ENCODE results near the gene DNAJA1.
A peak's percentile ranks its signal among the peaks of the same experiment; 100 is the strongest.

The DNAJA1 gene

DNA sequence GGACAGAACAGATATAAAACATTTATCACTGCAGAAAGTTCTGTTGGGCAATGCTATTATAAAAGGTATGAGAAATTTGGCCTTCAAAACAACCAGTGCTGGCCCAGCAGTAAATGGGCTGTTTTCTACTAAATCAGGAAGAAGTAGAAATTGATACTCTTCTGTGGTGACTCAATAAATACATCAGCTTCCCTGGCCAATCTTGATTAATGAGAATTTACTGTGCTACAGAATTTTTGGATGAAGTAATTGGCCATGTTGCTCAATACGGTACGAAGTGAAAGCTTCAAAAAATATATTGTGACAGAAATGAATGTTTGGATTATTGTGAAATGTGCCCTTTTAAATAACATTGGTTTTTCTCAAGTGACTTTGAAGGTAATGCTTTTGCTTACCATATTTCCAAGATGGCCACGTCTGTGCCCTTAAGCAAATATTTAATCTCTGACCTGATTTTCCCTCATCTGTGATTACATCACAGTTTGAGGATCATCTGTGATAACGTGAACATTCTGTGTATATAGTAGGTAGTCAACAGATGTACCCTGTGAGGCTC, 4.2 kb downstream of the DNAJA1 start:
- FAIRE-seq = no peak

- FAIRE-seq = no peak
Observed at GRCh38 chr9:33030285-33030684, 5.2 kb downstream of the DNAJA1 start.

DNA sequence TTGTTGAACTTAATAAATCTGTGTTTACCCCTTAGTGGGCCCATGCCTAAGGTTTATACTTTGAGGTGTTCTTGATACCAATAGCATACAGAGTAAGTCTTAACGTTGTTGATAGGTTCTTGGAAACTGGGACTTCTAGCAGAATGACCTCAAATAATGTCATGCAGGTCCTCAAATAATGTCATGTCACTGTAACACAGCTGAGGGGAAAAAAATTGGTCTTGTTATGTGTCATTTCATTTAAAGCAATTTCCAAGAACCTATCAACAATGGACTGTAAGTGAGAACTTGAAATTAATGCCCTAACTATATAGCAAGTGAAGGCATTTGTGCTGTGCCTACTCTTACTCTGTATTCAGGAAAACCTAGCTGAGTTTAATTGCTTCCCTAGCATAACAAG, 7.2 kb downstream of the DNAJA1 start:
- FAIRE-seq = no peak

GRCh38 chr9:33032865-33033264, 7.8 kb downstream of the DNAJA1 start:
- FAIRE-seq = no peak

DNA sequence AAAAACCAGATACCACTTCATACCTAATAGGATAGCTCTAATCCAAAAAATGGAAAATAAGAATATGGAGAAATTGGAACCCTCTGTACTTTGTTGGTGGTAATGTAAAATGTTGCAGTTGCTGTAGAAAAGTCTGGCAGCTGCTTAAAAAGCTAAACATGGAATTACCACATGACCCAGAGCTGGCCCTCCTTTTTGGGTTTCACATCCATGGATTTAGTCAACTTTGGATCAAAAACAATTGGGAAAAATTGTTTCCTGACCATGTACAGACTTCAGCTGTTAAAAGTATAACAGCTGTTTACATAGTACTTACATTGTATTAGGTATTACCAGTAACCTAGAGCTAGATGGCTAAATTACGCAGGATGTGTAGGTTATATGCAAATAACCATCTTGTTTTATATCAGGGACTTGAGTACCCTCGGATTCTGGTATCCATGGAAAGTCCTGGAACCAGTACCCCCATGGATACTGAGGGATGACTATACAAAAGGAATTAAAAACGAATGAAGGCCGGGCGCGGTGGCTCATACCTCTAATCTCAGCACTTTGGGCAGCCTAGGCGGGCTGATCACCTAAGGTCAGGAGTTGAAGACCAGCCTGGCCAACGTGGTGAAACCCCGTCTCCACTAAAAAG, 15.8 kb downstream of the DNAJA1 start:
- no peak for FAIRE-seq

- no peak for FAIRE-seq
Observed at GRCh38 chr9:33041432-33042188, 16.5 kb downstream of the DNAJA1 start.

GRCh38 chr9:33042473-33042872, 17.4 kb downstream of the DNAJA1 start:
- no peak for FAIRE-seq

GRCh38 chr9:33043671-33044070, 18.6 kb downstream of the DNAJA1 start:
- FAIRE-seq = no peak

GRCh38 chr9:33044162-33044673, 19.1 kb downstream of the DNAJA1 start:
- FAIRE-seq = no peak

- no peak for FAIRE-seq
Observed at GRCh38 chr9:33044677-33045282, 19.7 kb downstream of the DNAJA1 start.

DNA sequence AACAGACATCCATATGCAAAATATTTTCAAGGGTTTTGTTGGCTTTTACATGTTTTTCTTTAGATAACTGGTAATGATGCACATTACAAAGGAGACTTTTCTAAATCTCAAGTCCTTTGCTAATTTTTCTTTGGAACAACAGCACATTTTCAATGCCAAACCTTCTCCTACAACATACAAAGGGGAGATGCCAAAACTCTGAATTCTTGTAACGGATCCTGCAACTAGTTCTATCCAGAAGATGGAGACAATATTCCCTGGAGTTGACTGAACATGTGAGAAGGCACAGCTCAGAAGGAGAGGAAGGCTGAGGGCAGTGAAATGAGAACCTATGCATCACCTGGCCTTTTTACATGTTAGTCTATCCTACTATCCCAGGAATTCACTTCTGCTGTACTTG, 21.0 kb downstream of the DNAJA1 start:
- no peak for FAIRE-seq

GRCh38 chr9:33048054-33048465, 23.0 kb downstream of the DNAJA1 start:
- no peak for FAIRE-seq

DNA sequence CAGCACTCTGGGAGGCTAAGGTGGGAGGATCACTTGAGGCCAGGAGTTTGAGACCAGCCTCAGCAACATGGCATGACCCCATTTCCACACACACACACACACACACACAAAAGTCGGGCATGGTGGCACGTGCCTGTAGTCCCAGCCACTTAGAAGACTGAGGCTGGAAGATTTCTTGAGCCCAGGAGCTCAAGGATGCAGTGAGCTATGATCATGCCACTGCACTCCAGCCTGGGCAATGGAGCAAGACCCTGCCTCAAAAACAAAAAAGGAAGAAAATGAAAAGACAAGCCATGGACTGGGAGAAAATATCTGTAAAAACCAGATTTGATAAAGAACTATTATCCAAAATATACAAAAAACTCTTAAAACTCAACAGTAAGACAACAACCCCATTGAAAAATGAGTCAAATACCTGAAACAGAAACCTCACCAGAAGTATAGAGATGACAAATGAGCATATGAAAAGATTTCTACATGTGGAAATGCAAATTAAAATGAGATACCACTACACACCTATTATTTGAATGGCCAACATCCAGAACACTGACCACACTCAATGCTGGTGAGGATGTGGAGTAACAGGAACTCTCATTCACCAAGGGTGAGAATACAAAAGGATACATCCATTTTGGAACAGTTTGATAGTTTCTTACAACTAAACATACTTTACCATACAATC, 24.7 kb downstream of the DNAJA1 start:
- no peak for FAIRE-seq

- no peak for FAIRE-seq
Observed at GRCh38 chr9:33051144-33051543, 26.1 kb downstream of the DNAJA1 start.

DNA sequence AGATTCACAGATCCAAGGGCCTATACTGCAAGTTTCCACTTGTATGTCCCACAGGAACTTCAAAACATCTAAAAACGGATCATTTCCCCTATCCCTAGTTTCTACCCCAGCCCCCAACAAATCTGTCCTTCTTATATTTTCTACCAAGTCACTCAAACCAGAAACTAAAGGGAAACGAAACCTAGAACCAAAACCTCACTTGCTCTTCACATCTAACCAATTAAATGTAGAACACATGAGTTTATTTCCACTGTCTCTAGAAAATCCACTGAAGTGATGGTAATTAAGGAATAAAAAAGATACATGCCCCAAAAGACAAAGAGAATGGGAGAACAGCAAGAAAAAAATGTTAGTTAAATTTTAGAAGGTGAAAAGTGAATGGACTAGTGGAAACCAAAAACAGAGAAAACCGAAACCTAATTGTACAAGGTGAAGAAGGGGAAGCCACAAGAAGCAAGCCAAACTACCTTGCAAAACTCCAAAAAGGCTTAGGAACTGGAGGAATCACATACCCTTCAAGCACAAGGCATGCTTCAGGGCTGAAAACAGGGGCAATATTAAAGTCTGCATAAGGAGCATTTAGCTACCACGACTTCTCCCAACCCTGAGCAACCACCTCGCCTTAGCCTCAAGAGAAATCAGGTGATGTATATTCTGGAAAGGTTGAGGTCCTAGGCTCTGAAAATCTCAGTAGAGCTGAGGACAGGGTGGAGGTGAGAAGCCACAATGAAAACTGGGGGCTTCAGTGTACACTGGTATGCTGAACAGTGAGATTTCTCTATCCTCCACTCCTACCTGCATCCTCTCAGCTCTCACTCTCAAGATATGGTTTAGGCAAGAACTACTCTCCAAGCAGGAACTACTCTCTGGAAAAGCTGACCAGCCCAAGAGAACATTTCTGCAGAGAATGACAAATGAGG, 40.3 kb downstream of the DNAJA1 start:
- no peak for FAIRE-seq

GRCh38 chr9:33068991-33069390, 43.9 kb downstream of the DNAJA1 start:
- no peak for FAIRE-seq

- peak; percentile 86 for FAIRE-seq
Observed at GRCh38 chr9:33076046-33077004, 51.3 kb downstream of the DNAJA1 start, which contains the start of gene SMU1. Gene SMU1, minus strand, starts transcription at chr9:33076674. Its CDS starts 66 bp downstream, at chr9:33076608.

GRCh38 chr9:33080534-33080933, 55.5 kb downstream of the DNAJA1 start:
- FAIRE-seq = no peak

DNA sequence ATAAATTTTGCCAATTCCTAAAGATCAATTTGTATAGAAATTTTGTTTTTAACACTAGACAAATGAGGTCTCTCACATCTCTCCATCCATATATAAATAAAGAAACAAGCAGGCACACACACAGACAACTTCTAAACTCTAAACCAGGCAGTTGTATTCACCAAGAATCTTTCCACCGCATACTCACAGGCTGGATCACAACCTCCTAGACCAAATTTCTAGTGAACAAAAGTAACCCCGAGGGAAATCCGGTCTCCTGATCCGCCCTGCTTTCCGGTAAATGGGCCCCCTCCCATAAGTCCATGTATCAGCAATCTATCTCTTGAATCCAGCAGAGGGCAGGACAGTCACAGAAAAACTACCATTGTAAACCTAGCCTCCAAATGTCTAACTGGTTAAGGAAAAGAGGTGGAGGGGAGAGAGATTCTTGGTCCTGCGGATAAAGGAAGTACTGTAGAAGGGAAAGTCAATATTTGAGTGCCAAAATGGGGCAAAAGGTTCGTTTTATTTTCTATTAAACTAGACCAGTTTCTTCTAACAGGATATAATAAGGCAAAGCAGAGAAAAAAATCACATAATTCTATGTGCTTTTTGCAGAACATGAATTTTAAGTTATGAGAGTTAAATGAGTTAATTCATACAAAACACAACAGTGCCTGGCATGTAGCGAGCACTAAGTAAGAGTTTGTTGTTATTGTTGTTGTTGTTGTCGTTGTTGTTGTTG, 56.2 kb downstream of the DNAJA1 start:
- FAIRE-seq = peak; percentile 83

DNA sequence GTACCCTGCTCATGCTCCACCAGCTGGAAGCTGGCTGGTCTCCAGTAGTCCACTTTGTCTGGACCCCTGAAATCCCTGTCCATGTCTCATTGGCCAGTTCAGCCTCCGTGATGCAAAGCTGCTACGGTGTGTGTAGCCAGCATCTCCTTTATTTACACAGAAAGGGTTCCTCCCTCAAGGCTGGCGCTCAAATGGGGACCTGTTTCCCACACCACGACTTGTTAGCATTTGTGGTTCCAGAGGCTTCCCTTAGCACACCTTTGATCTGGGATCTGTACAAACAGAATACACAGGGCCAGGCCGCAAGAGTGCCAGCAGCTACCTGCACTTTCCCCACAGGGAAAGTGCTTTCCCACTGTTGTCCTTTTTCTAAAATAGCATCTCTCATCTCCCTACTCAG, 57.1 kb downstream of the DNAJA1 start:
- no peak for FAIRE-seq

Measured in TTC549 (cell line).